Measurements from ENCODE around the gene ST3GAL5.

Gene ST3GAL5

DNA sequence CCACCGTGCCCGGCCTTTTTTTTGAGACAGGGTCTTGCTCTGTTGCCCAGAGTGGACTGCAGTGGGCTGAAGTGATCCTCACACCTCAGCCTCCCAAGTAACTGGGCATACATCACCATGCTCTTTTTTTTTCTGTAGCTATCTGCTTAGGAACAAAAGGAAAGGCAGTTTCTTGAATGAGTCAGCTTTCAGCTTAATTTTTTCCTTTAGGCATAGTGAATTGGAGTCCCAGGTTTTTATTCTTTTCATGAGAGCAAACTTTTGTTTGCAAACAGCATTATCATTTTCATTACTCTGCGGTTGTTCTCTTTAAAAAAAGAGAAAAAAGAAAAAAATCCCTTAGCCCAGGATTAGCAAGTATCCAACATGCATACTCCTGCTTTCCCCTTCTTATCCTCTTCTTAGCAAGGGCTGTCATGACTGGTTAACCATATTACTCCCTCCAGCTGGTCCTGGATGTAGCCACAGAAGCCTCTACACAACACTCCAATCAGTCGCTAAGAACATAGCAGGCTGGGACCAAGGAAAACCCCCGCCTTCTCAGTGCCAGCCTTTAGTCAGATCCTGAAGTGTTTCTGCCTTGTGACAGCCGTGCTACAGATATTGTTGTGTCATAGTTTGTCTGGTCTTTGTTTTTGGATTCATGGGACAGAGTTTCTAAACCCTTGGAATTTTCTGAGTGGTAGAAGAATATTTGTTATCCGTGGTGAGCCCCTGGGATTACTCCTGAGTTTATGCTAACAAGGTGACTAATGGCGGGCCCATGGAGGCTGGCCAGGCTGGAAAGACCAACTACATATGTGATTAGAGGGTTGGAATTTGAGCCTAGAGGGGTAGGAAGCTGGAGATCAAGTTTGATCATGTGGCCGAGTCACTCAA, 23.3 kb upstream of the ST3GAL5 start:
- no peak overlapping the region for H3K14ac ChIP-seq (ENCODE audit: low read length)
- no peak overlapping the region for H3K23ac ChIP-seq (ENCODE audit: low read depth, low read length, poor library complexity)
- no peak overlapping the region for H3K4ac ChIP-seq (ENCODE audit: low read length)
- no peak overlapping the region for H3K18ac ChIP-seq (ENCODE audit: low read length)
- no peak overlapping the region for H2BK120ac ChIP-seq (ENCODE audit: low read depth, low read length)
- no peak overlapping the region for H3K9ac ChIP-seq (ENCODE audit: low read depth, low read length, poor library complexity)
- no peak overlapping the region for H3K4me2 ChIP-seq (ENCODE audit: insufficient read depth, low read length, poor library complexity, severe bottlenecking)
- H4K8ac ChIP-seq (ENCODE audit: low read depth, low read length): no peak overlapping the region
- no peak overlapping the region for H3K4me3 ChIP-seq (ENCODE audit: low read length in 2 of 2)
- no peaks in the 10 kb centered on the region for H3K36me3 ChIP-seq (replicated peaks in 1 of 2; ENCODE audit: control insufficient read depth in 2 of 2, insufficient read depth in 2 of 2, low read length in 2 of 2)
- H2BK15ac ChIP-seq (ENCODE audit: low read length): no peak overlapping the region
- H2BK5ac ChIP-seq (ENCODE audit: low read length): no peak overlapping the region
- H2BK12ac ChIP-seq (ENCODE audit: low read length): no peak overlapping the region
- H2AK5ac ChIP-seq (ENCODE audit: low read depth, low read length): no peak overlapping the region
- H3K4me1 ChIP-seq (ENCODE audit: control insufficient read depth in 2 of 2, insufficient read depth in 1 of 2, low read depth in 1 of 2, low read length in 2 of 2): no peaks in the 10 kb centered on the region
- no peaks in the 10 kb centered on the region for H3K9me3 ChIP-seq (replicated peaks in 1 of 2; ENCODE audit: control insufficient read depth in 2 of 2, insufficient read depth in 1 of 2, low read depth in 1 of 2, low read length in 2 of 2)
- no peak for DNase-seq (ENCODE audit: low spot score)
- H2AFZ ChIP-seq (ENCODE audit: low read length): peak overlapping the region; percentile 22
- no peak overlapping the region for H3K27ac ChIP-seq (replicated peaks; ENCODE audit: low read length)
- H3K27me3 ChIP-seq (ENCODE audit: control insufficient read depth in 3 of 3, insufficient read depth in 3 of 3, low read depth in 1 of 3, low read length in 3 of 3): no peaks in the 10 kb centered on the region
- H4K91ac ChIP-seq (ENCODE audit: low read depth, low read length, poor library complexity): no peak overlapping the region
- H3K79me1 ChIP-seq (ENCODE audit: low read depth, low read length): no peaks in the 10 kb centered on the region
- no CpG with 5 or more reads among the region's 9 CpGs for WGBS, 2 donors (ENCODE audit: extremely low coverage in 2 of 2, insufficient read length in 2 of 2, insufficient replicate concordance in 1 of 2)

DNA sequence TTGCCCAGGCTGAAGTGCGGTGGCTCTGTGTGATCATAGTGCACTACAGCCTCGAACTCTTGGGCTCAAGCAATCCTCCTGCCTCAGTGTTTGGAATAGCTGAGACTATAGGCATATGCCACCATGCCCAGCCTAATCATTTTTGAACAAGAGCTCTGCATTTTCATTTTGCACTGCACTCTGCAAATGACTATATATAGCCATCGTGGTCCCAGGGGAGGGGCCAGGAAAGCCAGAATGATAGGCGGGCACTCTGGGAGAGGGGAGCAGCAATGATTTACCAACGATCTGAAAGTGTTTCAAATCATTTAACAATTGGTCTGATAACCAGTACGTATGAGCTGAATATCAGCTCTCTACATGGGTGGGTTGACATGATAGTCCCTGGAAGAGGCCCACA, 22.3 kb upstream of the ST3GAL5 start:
- H3K27ac ChIP-seq (replicated peaks; ENCODE audit: low read length): no peak overlapping the region

DNA sequence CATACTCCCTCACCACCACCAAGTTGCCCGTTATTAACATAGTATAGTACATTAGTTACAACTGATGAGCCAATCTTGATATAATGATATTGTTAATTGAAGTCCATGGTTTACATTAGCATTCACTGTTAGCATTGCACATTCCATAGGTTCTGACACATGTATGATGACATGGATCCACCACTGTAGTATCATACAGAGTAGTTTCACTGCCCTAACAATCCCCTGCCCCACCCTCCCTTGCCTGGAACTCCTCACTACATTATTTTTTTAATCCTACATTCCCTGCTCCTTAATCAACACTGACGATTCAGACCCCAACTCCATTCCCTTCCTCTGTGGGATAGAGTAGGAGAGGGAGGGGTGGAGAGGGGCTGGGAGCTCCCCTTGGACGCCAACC, 20.2 kb upstream of the ST3GAL5 start:
- Histone ChIP-seq H2AK5ac (ENCODE audit: low read depth, low read length) (no peak overlapping the region), H3K4me1 (ENCODE audit: control insufficient read depth in 2 of 2, insufficient read depth in 1 of 2, low read depth in 1 of 2, low read length in 2 of 2) (peaks cover 0 to 9% of the 10 kb centered on the region in 2 donors), H3K79me1 (ENCODE audit: low read depth, low read length) (no peaks in the 10 kb centered on the region), H3K27me3 (ENCODE audit: control insufficient read depth in 3 of 3, insufficient read depth in 3 of 3, low read depth in 1 of 3, low read length in 3 of 3) (peaks cover 0 to 7% (median 0%) of the 10 kb centered on the region in 3 experiments), H3K4ac (ENCODE audit: low read length) (no peak overlapping the region), H4K91ac (ENCODE audit: low read depth, low read length, poor library complexity) (no peak overlapping the region), H2BK12ac (ENCODE audit: low read length) (no peak overlapping the region), H2BK15ac (ENCODE audit: low read length) (no peak overlapping the region), H3K4me2 (ENCODE audit: insufficient read depth, low read length, poor library complexity, severe bottlenecking) (no peak overlapping the region), H3K23ac (ENCODE audit: low read depth, low read length, poor library complexity) (no peak overlapping the region), H2BK5ac (ENCODE audit: low read length) (no peak overlapping the region), H3K18ac (ENCODE audit: low read length) (no peak overlapping the region), H3K4me3 (ENCODE audit: low read length in 2 of 2) (no peak overlapping the region), H2AFZ (ENCODE audit: low read length) (no peak overlapping the region), H4K8ac (ENCODE audit: low read depth, low read length) (no peak overlapping the region), H3K27ac (replicated peaks; ENCODE audit: low read length) (no peak overlapping the region), H3K9me3 (replicated peaks in 1 of 2; ENCODE audit: control insufficient read depth in 2 of 2, insufficient read depth in 1 of 2, low read depth in 1 of 2, low read length in 2 of 2) (no peaks in the 10 kb centered on the region), H3K9ac (ENCODE audit: low read depth, low read length, poor library complexity) (no peak overlapping the region), H3K36me3 (replicated peaks in 1 of 2; ENCODE audit: control insufficient read depth in 2 of 2, insufficient read depth in 2 of 2, low read length in 2 of 2) (no peaks in the 10 kb centered on the region), H2BK120ac (ENCODE audit: low read depth, low read length) (no peak overlapping the region), H3K14ac (ENCODE audit: low read length) (peak overlapping the region; percentile 63)
- DNase-seq (ENCODE audit: low spot score): no peak
- WGBS, 2 donors (ENCODE audit: extremely low coverage in 2 of 2, insufficient read length in 2 of 2, insufficient replicate concordance in 1 of 2): no CpG with 5 or more reads among the region's 3 CpGs

More for the DNA sequence above, 22.3 kb upstream of the ST3GAL5 start:
- H2AK5ac ChIP-seq (ENCODE audit: low read depth, low read length): no peak overlapping the region
- WGBS, 2 donors (ENCODE audit: extremely low coverage in 2 of 2, insufficient read length in 2 of 2, insufficient replicate concordance in 1 of 2): no CpG with 5 or more reads among the region's 6 CpGs
- no peaks in the 10 kb centered on the region for H3K36me3 ChIP-seq (replicated peaks in 1 of 2; ENCODE audit: control insufficient read depth in 2 of 2, insufficient read depth in 2 of 2, low read length in 2 of 2)
- H4K91ac ChIP-seq (ENCODE audit: low read depth, low read length, poor library complexity): no peak overlapping the region
- H2AFZ ChIP-seq (ENCODE audit: low read length): no peak overlapping the region
- H4K8ac ChIP-seq (ENCODE audit: low read depth, low read length): no peak overlapping the region
- H3K79me1 ChIP-seq (ENCODE audit: low read depth, low read length): no peaks in the 10 kb centered on the region
- H3K23ac ChIP-seq (ENCODE audit: low read depth, low read length, poor library complexity): no peak overlapping the region
- H2BK120ac ChIP-seq (ENCODE audit: low read depth, low read length): no peak overlapping the region
- H2BK12ac ChIP-seq (ENCODE audit: low read length): no peak overlapping the region
- no peak overlapping the region for H2BK5ac ChIP-seq (ENCODE audit: low read length)
- H3K4me1 ChIP-seq (ENCODE audit: control insufficient read depth in 2 of 2, insufficient read depth in 1 of 2, low read depth in 1 of 2, low read length in 2 of 2): no peaks in the 10 kb centered on the region
- H3K9ac ChIP-seq (ENCODE audit: low read depth, low read length, poor library complexity): no peak overlapping the region
- DNase-seq (ENCODE audit: low spot score): no peak
- H3K18ac ChIP-seq (ENCODE audit: low read length): no peak overlapping the region
- no peak overlapping the region for H3K4me3 ChIP-seq (ENCODE audit: low read length in 2 of 2)
- no peak overlapping the region for H3K4me2 ChIP-seq (ENCODE audit: insufficient read depth, low read length, poor library complexity, severe bottlenecking)
- no peaks in the 10 kb centered on the region for H3K9me3 ChIP-seq (replicated peaks in 1 of 2; ENCODE audit: control insufficient read depth in 2 of 2, insufficient read depth in 1 of 2, low read depth in 1 of 2, low read length in 2 of 2)
- H3K14ac ChIP-seq (ENCODE audit: low read length): no peak overlapping the region
- H3K27me3 ChIP-seq (ENCODE audit: control insufficient read depth in 3 of 3, insufficient read depth in 3 of 3, low read depth in 1 of 3, low read length in 3 of 3): peaks cover 0 to 4% (median 0%) of the 10 kb centered on the region in 3 experiments
- H3K4ac ChIP-seq (ENCODE audit: low read length): no peak overlapping the region
- no peak overlapping the region for H2BK15ac ChIP-seq (ENCODE audit: low read length)

DNA sequence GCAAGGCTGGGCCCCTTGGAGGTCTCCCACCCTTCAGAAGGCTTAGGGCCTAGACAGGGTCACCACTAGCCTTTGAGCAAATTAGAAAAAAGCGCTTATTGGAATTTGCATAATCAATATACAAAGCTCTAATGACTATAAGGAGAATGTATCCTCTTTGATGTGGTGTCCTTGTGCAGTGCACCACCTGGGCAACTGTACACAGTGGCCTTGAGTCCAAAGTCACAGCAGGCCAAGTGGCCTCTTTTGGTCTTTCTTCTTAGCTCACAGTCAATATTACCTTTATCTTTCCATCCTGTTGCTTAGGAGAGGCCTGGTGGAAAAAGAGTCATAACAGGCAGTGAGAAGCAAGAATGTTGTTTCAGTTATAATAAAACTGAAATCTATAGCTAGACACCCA, 19.7 kb upstream of the ST3GAL5 start:
- no CpG with 5 or more reads among the region's 1 CpG for WGBS, 2 donors (ENCODE audit: extremely low coverage in 2 of 2, insufficient read length in 2 of 2, insufficient replicate concordance in 1 of 2)
- Histone ChIP-seq H2BK5ac (ENCODE audit: low read length) (no peak overlapping the region), H3K27ac (replicated peaks; ENCODE audit: low read length) (no peak overlapping the region), H2BK120ac (ENCODE audit: low read depth, low read length) (no peak overlapping the region), H3K4ac (ENCODE audit: low read length) (no peak overlapping the region), H3K36me3 (replicated peaks in 1 of 2; ENCODE audit: control insufficient read depth in 2 of 2, insufficient read depth in 2 of 2, low read length in 2 of 2) (no peaks in the 10 kb centered on the region), H2AFZ (ENCODE audit: low read length) (no peak overlapping the region), H2BK12ac (ENCODE audit: low read length) (no peak overlapping the region), H3K4me2 (ENCODE audit: insufficient read depth, low read length, poor library complexity, severe bottlenecking) (no peak overlapping the region), H4K8ac (ENCODE audit: low read depth, low read length) (no peak overlapping the region), H3K79me1 (ENCODE audit: low read depth, low read length) (no peaks in the 10 kb centered on the region), H3K23ac (ENCODE audit: low read depth, low read length, poor library complexity) (no peak overlapping the region), H3K27me3 (ENCODE audit: control insufficient read depth in 3 of 3, insufficient read depth in 3 of 3, low read depth in 1 of 3, low read length in 3 of 3) (peaks cover 0 to 10% (median 0%) of the 10 kb centered on the region in 3 experiments), H4K91ac (ENCODE audit: low read depth, low read length, poor library complexity) (no peak overlapping the region), H3K9ac (ENCODE audit: low read depth, low read length, poor library complexity) (no peak overlapping the region), H3K18ac (ENCODE audit: low read length) (no peak overlapping the region), H3K14ac (ENCODE audit: low read length) (no peak overlapping the region), H3K9me3 (replicated peaks in 1 of 2; ENCODE audit: control insufficient read depth in 2 of 2, insufficient read depth in 1 of 2, low read depth in 1 of 2, low read length in 2 of 2) (no peaks in the 10 kb centered on the region), H3K4me3 (ENCODE audit: low read length in 2 of 2) (no peak overlapping the region), H2BK15ac (ENCODE audit: low read length) (no peak overlapping the region), H3K4me1 (ENCODE audit: control insufficient read depth in 2 of 2, insufficient read depth in 1 of 2, low read depth in 1 of 2, low read length in 2 of 2) (peaks cover 0 to 9% of the 10 kb centered on the region in 2 donors), H2AK5ac (ENCODE audit: low read depth, low read length) (no peak overlapping the region)
- no peak for DNase-seq (ENCODE audit: low spot score)

All from neuronal stem cell (in vitro differentiated cells).